ENCODE results near the gene SLC17A9.

SLC17A9 gene, protein sequence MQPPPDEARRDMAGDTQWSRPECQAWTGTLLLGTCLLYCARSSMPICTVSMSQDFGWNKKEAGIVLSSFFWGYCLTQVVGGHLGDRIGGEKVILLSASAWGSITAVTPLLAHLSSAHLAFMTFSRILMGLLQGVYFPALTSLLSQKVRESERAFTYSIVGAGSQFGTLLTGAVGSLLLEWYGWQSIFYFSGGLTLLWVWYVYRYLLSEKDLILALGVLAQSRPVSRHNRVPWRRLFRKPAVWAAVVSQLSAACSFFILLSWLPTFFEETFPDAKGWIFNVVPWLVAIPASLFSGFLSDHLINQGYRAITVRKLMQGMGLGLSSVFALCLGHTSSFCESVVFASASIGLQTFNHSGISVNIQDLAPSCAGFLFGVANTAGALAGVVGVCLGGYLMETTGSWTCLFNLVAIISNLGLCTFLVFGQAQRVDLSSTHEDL

DNA sequence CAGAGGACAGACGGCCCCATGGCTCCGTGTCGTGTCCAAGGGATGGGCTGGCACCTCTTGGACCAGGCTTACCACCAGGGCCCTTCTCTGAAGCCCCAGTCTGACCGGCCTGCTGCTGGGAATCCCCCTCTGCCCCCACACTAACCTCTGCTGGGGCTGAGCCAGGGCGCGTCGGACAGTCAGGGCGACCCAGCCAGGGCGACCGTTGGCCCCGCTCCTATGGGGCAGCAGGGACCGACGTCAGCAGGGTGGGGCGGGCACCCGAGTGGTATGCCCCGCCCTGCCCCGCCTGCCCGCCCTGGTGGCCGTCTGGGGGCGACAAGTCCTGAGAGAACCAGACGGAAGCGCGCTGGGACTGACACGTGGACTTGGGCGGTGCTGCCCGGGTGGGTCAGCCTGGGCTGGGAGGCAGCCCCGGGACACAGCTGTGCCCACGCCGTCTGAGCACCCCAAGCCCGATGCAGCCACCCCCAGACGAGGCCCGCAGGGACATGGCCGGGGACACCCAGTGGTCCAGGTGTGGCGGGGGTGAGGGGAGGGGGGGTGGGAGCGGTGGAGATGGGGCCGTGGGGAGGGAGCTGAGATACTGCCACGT lies at the start of gene SLC17A9:
Gene SLC17A9 (plus strand): TSS at position 337 of the 595 bp plus-strand sequence. CDS start 122 bp downstream, at position 459.
- ATAC-seq = peak; percentile 76
- Mint-ChIP-seq H3K36me3 (peaks cover 43% of the 10 kb centered on the region), H3K27me3 (no peaks in the 10 kb centered on the region), H3K4me3 (peak within 1 kb of the TSS; percentile 72), H3K9me3 (peaks cover 4% of the 10 kb centered on the region), H3K27ac (peak within 1 kb of the TSS; percentile 92), H3K4me1 (peaks cover 30% of the 10 kb centered on the region)

DNA sequence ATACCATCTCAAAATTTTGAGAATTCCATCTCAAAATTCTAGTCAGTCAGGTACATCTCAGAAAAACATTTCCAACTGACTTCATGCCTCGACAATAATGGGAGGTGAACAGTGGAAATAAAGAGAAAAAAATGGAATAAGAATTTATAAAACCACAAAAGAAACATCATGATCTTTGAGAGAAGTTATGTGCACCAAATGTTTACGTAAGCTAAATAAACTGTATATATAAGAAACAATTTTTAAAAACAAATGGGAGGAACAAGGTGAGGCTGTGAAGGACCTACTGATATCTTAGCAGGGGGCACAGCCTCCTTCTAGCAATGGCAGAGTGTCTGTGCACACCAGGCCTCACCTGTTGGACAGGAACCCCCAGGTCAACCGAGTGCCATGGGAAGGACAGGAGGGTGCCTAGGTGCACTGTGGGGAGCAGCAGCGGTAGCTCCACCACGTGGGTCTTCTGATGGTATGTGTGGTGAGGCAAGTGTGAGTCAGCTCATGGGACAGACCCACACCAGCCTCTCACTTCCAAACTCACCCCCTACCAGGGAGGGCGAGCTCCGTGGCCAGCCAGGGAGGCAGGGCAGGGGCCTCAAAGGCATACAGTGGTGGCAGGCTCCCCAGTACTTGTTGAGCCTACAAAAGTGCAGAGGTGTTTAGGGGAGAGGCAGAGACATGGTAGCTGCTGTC lies 49.4 kb upstream of the SLC17A9 start:
- Mint-ChIP-seq H3K27me3 (no peaks in the 10 kb centered on the region), H3K36me3 (peaks cover 54% of the 10 kb centered on the region), H3K4me1 (peaks cover 33% of the 10 kb centered on the region), H3K27ac (no peak overlapping the region), H3K4me3 (no peak overlapping the region), H3K9me3 (no peaks in the 10 kb centered on the region)
- ATAC-seq = no peak

DNA sequence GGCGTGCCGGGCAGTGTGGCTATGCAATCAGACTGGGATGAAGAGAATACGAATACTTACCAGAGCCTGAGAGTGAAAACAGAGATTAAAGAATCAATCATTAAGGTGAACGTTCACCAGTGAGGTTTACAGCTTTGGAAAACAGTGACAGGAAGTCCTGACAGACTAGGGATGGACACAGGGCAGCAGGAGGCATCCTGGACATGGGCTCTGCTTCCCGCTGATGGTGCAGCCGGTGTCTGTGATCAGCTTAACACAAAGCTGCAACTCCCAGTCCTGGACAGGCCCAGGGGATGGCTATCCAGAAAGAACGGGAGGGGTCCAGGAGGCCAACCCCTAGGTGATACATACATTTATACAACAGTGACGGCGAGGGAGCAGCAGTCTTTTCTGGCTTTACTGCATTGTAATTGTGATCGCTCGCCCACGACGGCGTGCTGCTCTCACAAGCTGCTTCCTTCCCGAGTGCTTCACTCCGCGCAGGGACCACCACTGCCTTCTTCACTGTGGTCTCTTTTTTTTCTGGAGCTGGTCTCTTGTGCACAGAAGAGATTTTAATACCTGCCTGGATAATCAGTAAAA lies 46.9 kb upstream of the SLC17A9 start:
- H3K27ac Mint-ChIP-seq = no peak overlapping the region

DNA sequence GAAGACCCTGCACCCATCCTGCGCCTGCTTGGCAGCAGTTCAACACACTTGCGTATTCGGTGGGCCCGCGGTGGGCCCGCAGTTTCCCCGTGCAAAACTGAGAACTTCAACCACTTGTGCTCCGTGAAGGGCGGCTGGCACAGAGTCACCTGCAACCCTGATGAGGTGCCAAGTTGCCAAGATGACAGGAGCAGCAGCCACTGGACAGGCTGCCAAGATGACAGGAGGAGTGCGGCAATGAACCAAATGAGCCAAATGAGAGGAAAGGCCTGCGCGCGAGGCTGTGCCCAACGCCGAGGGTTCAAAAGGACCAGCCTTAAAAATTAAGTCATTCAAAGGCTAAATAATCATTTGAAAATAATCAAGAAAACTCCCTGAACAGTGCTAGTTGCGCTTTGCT lies 46.3 kb upstream of the SLC17A9 start:
- Mint-ChIP-seq H3K27ac (no peak overlapping the region), H3K27me3 (no peaks in the 10 kb centered on the region), H3K4me1 (peaks cover 18% of the 10 kb centered on the region), H3K36me3 (peaks cover 79% of the 10 kb centered on the region), H3K4me3 (no peak overlapping the region), H3K9me3 (no peaks in the 10 kb centered on the region)
- ATAC-seq = no peak

More for the DNA sequence above, 46.9 kb upstream of the SLC17A9 start:
- no peak overlapping the region for H3K4me3 Mint-ChIP-seq
- no peaks in the 10 kb centered on the region for H3K27me3 Mint-ChIP-seq
- peaks cover 21% of the 10 kb centered on the region for H3K4me1 Mint-ChIP-seq
- H3K36me3 Mint-ChIP-seq = peaks cover 75% of the 10 kb centered on the region
- no peak for ATAC-seq
- no peaks in the 10 kb centered on the region for H3K9me3 Mint-ChIP-seq

DNA sequence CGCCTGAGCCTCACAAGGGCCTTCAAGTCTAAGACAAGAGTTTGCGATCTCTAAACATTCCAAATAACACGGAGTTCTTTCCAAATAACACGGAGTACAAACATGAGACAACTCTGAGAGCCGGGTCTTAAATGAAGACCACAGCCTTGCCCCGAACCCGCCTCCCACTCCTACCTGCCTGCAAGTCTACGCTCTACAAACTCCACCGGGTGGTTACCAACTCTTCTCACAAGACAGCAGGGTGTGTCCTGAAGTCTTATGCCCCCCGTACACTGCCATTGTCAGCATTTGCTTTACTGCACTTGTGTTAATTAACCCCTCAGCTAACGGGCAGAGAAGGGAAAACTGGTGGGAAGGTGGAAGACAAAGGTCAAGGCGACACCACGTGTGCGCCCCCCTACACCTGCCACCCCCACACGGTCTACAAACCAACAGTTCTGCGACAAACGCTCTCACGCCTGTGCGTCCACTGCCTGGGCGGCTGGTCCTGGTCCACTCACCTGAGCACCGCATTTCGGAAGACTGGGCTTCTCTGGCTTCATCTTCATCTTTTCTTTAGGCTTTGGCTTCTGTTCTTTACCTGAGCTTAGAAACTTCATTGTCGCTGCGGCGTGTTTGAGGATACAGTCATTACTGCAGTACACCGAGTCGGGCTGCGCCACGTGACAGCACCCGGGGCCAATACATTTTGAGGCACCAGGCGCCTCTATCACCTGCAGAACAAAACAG lies 45.7 kb upstream of the SLC17A9 start:
- Mint-ChIP-seq H3K9me3 (no peaks in the 10 kb centered on the region), H3K27me3 (no peaks in the 10 kb centered on the region), H3K27ac (no peak overlapping the region), H3K4me1 (peaks cover 18% of the 10 kb centered on the region), H3K36me3 (peaks cover 79% of the 10 kb centered on the region), H3K4me3 (no peak overlapping the region)
- no peak for ATAC-seq

DNA sequence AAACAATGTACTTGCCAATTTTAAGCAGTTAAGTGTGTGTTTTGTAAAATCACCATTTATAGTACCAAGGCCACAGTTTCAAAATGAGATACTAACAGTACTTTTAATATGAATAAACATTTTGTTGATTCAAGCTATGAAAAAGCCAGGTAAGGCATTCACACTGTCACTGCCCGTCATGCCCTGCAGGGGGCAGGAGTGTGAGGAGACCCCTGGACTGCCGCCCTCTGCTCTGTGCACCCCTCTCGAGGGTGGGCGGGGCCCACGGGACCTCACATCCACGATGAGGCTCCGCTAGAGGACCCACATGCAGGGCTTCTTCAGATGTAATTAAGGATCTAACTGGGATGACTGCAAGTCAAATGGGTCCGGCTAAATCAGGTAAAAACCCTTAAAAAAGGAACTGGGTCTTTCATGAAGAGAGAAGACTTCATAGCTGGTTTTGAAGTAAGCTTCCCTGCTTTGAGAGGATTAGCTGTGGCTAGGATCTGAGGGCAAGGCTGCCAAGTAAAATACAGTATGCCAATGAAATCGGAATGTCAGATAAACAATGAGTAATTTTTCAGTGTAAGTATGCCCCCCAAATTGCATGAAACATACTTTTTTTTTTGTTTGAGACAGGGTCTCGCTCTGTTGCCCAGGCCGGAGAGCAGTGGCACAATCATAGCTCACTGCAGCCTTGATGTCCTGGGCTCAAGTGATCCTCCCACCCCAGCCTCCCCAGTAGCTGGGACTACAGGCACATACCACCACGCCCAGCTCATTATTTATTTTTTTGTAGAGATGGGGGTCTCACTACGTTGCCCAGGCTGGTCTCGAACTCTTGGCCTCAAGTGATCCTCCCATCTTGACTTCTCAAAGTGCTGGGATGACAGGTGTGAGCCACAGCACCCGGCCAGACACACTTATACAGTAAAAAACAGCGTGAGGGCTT lies 44.9 kb upstream of the SLC17A9 start:
- Mint-ChIP-seq H3K36me3 (peaks cover 74% of the 10 kb centered on the region), H3K4me1 (peaks cover 18% of the 10 kb centered on the region), H3K27ac (no peak overlapping the region), H3K9me3 (no peaks in the 10 kb centered on the region), H3K4me3 (no peak overlapping the region), H3K27me3 (no peaks in the 10 kb centered on the region)
- no peak for ATAC-seq

DNA sequence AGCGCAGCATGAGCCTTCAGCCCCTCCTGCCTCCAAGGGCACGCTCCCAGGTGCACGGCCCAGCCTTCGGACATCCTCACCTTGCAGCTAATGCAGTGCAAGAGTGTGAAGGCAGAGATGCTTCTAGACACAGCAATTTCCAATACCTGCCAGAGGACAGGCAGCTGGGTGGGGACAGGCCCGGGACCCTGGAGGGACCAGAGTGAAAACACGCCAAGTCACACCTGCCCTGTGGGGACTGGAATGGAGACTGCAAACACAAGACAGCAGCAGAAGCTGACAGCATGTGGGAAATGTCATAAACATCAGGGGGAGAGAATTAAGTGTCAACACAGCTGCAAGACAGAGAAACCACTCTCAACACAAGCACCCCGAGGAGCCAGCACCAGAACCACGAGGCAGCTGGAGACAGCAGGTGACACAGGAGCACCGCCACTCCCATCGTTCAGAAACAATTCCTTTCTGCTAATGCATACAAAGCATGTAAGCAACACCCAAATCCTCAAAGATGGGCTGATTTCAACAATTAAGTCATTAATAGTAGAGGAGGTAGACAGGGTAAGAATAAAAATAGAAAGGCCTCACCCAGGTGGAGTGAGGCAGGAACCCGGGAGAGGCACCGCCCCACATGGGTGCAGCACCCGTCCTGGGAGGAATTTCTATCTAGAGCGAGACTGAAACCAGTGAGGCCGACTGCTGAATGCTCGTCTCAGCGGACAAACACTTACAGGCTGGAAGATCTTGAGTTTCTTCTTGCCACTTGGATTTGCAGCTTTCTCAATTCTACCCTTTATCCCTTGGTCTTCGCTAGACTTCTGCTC lies 43.3 kb upstream of the SLC17A9 start:
- ATAC-seq = no peak
- peaks cover 67% of the 10 kb centered on the region for H3K36me3 Mint-ChIP-seq
- H3K27me3 Mint-ChIP-seq = no peaks in the 10 kb centered on the region
- H3K4me3 Mint-ChIP-seq = no peak overlapping the region
- no peaks in the 10 kb centered on the region for H3K9me3 Mint-ChIP-seq
- no peak overlapping the region for H3K27ac Mint-ChIP-seq
- H3K4me1 Mint-ChIP-seq = peaks cover 26% of the 10 kb centered on the region

DNA sequence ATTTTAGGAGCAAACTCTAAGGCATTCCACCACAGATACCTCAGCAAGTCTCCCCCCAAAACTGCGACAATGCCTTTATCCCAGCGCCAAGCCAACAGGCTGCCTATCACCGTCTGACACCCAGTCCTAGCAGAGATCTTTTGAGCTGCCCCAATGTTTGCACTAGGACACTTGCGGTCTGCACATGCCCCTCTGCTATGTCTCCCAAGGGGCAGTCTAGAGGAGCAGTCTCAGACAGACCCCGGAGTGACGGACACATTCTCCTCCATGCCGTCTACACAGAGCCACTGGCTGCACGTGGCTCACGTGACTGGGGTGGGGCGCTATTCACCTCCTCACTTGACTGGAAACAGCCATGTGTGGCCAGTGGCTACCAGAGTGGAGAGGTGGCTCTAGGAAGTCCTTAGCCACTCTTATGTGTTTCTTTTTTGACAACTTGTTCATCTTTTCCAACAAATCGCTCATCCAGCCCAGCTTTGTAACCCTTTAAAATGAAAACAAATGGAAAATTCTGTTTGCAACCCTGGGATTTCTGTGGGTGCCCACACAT lies 42.2 kb upstream of the SLC17A9 start:
- H3K4me3 Mint-ChIP-seq = no peak overlapping the region
- ATAC-seq = no peak
- no peak overlapping the region for H3K27ac Mint-ChIP-seq
- peaks cover 57% of the 10 kb centered on the region for H3K36me3 Mint-ChIP-seq
- H3K4me1 Mint-ChIP-seq = peaks cover 36% of the 10 kb centered on the region
- H3K27me3 Mint-ChIP-seq = no peaks in the 10 kb centered on the region
- no peaks in the 10 kb centered on the region for H3K9me3 Mint-ChIP-seq

DNA sequence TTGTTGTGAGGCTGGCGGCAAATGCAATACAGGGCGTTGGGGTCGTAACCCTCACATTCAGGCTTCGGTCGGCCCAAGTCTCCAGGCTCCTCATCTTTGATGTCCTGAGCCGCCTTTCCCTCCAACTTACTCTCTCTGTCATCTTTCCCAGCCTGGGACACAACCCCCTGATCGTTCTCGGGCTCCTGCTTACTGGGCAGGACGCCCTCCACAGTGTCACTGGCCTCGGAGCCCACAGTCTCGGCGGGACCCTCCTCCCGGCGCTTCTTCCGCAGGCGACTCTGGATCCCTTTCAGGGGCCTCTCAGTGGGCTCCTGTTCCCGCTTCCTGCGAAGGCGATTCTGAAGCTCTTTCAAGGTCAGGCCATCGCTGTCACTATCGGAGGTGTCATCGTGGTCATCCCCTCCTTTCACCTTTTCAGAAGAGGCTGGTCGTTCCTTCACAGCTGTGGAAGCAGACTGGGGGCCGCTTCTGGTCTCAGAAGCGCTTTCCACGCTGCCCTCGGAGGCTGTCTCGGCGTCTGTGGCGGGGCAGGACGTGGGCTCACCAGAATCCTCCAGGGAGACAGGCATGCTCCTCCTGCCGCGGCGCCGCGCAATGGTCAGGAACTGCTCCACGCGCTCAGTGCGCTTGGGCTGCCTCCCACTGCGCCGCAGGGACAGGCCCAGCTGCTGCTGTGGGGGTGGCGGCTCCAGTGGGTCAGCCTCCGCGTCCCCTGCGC lies 41.6 kb upstream of the SLC17A9 start:
- Mint-ChIP-seq H3K4me1 (peaks cover 41% of the 10 kb centered on the region), H3K9me3 (no peaks in the 10 kb centered on the region), H3K27ac (no peak overlapping the region), H3K36me3 (peaks cover 52% of the 10 kb centered on the region), H3K4me3 (no peak overlapping the region), H3K27me3 (no peaks in the 10 kb centered on the region)
- no peak for ATAC-seq

DNA sequence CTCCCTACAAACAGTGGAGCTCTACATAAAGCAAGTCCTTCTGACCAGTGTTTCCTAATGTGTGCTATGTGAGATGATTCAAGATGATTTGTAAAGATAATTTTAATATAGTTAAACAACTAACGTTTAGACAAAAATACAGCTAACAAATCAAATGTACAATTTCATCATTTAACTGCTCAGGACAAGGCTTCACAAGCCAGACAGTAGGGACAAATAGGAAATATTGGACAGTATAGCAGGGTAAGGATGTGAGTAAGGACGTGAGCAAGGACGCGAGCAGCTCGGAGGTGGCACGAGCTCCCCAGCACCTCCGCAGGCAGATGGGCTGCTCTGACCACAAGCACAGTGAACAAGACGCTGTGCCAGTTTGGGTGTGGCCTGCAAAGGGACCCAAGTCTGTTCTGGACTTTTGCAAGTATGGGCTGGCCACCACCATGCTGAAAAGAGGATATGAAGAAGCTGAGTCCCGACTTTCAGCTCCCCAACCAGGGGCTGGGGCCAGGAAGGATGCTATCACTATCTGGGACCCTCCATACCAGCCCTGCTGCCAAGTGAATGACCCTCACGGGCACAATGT lies 40.7 kb upstream of the SLC17A9 start:
- peaks cover 43% of the 10 kb centered on the region for H3K36me3 Mint-ChIP-seq
- H3K4me3 Mint-ChIP-seq = no peak overlapping the region
- peaks cover 45% of the 10 kb centered on the region for H3K4me1 Mint-ChIP-seq
- no peak for ATAC-seq
- no peak overlapping the region for H3K27ac Mint-ChIP-seq
- H3K9me3 Mint-ChIP-seq = no peaks in the 10 kb centered on the region
- no peaks in the 10 kb centered on the region for H3K27me3 Mint-ChIP-seq

DNA sequence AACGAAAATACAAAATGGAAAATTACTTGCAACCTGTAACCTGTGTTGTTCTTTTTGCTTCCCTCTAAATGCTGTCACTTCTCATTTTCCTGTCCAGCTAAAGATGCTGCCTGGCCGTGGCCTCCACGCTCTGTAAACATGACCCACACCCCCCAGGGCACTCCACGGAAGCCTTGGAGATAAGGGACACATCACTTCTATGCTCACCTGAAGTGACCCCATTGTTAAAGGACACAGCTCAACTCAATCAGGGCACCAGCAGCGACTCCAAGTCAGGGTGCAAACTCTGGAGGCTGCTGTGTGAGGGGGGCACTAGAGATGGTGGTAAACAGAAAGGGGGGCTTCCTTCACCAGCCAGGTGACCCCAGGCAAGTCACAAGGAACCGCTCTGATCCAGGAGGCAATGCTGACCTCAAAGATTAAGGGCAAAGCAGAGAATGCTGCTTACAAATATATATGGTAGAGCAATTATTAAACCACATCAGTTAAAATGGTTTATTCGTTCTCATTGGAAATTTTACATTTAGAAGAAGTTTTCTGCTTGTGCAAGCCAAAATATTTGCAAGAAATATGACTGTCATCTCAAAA lies 39.4 kb upstream of the SLC17A9 start:
- H3K4me3 Mint-ChIP-seq = no peak overlapping the region
- H3K9me3 Mint-ChIP-seq = no peaks in the 10 kb centered on the region
- H3K27me3 Mint-ChIP-seq = no peaks in the 10 kb centered on the region
- no peak overlapping the region for H3K27ac Mint-ChIP-seq
- H3K36me3 Mint-ChIP-seq = peaks cover 40% of the 10 kb centered on the region
- no peak for ATAC-seq
- peaks cover 54% of the 10 kb centered on the region for H3K4me1 Mint-ChIP-seq

DNA sequence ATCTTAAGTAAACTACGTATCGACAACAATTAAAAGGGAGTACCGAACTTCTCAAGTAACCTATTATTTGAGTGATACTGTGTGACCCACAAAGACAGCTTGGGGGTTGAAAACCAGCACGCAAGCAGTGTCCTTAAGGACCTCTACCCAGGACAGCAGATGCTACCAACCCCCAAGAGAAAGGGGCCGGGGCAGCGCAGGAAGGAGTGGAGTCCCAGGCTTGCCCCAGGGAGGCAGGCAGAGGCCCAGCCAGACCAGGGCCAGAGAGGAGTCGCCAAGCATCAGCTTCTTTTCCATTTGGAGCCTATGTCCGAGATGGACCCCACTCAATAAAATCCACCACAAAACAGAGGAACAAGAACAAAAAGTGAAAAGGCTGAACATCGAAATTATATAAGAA lies 38.1 kb upstream of the SLC17A9 start:
- Mint-ChIP-seq H3K4me1 (peaks cover 61% of the 10 kb centered on the region), H3K4me3 (no peak overlapping the region), H3K9me3 (no peaks in the 10 kb centered on the region), H3K27ac (no peak overlapping the region), H3K36me3 (peaks cover 30% of the 10 kb centered on the region), H3K27me3 (no peaks in the 10 kb centered on the region)
- no peak for ATAC-seq

All from stimulated activated memory B cell treated with anti-CD40 and anti-IgM and Interleukin-4, amounts not matched to agents 10 μg/mL and 1 μg/mL and 100 μg/mL, for 72 hours (primary cell).